ENCODE data around the gene PODXL.

Gene PODXL

DNA sequence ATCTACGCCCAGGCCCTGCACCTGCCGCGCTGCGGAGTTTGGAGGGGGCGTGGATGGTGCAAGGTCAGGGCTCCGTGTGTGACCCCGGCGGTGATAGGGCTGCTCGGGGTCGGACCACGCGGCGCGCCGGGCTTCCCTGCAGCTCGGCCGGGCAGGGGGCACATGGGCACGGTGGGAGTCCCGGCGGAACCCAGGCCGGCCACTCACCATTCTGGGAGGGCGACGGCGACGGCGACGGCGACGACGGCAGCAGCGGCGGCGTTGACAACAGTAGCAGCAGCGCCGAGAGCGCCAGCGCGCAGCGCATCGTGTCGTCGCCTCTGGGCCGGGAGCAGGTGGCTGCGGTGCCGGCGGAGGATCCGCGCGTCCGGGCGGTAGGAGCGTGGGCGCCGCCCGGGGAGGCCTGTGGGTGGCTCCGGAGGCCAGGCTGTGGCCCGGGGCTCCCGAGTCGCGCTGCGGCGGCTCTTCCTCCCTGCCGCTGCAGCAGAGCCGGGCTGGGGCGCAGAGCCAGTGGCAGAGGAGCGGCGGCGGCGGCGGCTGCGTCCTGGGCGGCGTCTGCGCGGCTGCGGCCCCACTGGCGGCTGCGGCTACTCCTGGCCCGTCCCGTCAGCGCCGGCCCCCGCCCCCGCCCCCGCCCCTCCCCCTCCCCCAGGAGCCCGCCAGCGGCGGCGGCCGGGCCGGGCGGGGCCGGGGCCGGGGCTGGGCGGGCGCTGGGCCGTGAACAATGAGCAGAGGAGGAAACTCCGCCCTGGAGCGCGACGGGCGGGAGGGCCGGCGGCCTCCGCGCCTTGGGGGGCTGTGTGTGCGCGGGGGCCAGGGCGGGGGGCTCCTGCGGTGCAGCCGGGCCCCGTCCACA, at the start of gene PODXL:
PODXL (minus strand) TSS at position 576 of the 856 bp plus-strand sequence; CDS start at position 307, 269 bp downstream.
- DNase-seq, result peak; percentile 37

DNA sequence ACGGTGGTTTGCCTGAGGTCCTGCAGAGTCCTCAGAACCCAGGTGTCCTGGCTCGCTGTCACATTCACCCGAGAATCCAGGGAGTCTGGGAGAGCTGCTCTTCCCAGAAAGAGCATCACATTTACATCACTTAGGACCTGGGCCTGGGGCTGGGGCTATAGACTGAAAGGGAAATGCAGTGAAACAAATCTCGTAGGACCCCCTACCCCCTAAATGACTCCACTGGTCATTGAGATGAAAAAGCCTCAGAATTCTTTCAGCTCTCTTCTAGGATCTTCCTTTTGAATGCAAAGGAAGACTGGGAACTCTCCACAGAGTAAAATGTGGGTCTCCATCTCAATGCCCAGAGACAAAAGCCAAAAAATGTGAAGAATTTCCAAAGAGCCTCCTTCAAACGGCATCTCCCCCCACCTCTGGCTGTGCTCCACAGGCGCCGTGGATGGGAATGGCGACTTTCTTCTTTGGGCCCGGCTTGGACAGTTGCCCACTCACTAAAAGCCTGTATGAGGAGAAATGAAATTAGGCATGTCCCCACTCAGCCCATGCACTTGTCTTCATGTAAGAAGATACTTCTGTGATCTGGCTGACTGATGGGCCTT, 49.0 kb upstream of the PODXL start:
- DNase-seq, result peak; percentile 95

DNA sequence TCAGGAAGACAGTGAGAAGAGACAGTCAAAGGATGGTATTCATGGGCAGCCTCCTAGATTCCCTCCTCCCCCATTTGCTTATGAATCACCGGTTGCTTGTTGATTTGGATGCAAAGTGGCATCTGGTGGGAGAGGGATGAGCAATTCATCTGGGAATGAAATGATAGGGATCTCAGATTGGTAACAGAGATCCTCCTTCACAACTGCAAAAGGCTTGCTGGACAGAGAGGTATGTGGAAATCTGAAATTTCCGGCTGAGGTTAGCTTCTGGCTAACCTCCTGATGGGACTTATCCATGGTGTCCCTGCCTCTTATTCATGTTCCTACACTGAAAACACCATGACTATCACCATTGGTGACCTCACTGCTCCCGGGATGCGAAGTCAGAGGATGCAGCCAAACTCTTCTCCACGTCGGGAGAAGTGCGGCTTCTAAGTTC, 48.4 kb upstream of the PODXL start:
- no peak for DNase-seq

DNA sequence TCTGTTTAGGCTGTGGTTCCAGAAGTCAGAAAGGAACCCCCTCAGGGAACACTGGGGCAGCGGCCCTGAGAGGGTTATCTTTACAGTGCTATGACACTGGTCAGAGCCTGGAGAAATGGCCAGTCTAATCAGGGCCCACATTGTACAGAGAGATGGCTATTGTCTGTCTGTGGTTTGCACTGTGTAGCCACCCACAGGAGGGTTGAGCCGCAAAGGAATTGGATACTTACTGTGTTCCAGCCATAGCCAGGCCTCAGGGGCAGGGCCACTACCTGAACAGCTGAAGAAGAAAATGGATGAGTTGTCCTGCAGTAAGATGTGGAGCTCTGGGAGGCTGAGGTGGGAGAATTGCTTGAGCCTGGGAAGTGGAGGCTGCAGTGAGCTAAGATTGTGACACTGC, 47.5 kb upstream of the PODXL start:
- DNase-seq, result no peak

DNA sequence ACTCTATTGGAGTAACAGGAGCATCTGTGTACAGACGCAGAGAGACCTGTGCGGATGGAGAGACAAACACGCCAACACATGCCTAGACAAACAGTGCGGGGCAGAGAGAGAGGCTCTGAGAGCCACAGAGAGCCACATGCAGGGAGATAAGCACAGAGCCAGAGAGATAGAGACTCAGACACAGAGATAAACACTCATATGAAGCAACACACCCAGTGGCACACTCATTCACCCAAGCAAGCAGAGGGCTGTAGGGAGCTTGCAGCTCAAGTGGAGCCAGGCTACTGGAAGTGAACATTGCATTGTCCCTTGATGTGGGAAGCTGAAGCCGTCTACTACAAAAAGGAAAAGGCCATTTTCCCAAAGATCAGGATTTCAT, 46.6 kb upstream of the PODXL start:
- DNase-seq, result peak; percentile 70

DNA sequence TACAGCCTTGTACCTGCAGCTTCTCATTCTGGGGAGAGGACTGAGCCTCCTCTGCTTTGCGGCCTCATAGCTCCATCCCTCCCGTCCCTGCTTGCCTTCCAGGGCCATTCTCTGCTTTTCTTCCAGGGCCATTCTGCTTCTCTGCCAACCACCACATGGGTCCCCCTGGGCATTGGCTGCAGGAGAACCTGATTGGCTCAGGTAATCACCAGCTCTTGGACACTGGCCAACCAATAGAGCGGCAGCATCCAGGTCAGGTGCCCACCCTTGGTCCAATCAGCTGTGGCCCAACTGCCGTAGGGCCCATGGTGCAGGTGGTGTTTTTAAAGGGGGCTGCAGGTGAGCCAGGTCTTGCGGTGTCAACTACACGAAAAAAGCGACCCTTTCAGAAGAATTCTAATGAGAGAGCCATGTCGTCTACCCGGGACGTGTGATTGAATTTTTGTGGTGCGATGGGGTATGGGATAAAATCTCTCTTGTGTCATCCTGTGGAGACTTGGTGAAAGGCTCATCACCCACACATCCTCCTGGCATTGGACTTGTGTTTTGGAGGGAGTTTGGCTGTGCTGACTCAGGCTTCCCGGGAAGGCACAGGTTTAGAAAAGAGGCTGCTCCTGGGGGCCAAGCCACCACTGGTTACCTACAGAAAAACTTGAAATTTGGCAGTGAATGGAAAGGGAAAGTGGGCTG, 46.0 kb upstream of the PODXL start:
- peak; percentile 55 for DNase-seq

DNA sequence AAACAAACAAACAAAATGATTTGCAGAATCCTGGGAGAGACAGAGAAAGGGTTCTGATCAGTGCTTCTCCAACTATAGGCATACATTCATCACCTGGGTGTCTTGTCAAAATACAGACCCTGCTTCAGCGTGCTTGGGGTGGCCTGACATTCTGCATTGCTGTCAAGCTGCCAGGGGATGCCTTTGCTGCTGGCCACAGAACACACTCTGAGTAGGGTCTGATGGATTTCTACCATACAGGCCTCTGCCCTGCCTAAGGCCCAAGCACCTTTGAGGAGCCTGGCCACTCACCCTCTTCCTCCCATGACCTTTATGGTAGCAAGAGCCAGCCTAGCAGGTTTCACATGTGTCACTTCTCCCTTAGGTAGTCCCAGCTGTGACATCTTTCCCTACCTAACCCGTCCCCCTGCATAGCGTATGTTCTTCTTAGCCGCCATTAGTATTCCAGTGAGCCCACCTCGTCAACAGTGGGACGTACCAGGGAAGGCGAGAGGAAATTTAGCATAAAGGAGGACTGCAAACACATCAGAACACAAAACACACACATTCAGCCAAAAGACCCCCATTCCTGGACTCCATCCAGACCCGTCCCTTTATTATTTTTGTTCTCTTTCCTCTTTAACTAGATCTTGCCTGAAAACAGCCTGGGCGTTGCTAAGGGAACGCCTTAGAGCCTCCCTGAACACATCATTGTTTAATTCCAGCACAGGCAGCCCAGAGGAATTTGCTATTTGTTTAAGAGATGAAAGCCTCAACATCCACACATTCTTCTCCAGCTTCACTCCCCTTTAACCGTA, 43.9 kb upstream of the PODXL start:
- DNase-seq, result no peak

DNA sequence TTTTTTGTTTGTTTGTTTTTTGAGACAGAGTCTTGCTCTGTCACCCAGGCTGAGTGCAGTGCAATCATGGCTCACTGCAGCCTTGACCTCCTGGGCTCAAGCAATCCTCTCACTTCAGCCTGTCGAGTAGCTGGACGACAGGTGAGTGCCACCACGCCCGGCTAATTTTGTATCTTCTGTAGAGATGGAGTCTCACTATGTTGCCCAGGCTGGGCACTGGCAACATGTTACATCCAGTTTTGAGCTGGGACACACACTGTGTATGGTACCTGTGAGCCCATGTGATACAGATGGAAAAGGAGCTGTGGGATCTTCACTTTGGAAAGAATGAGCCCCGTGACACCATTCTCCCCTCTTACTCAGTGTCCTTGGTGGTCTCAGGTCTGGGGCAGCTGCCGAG, 40.4 kb upstream of the PODXL start:
- no peak for DNase-seq

DNA sequence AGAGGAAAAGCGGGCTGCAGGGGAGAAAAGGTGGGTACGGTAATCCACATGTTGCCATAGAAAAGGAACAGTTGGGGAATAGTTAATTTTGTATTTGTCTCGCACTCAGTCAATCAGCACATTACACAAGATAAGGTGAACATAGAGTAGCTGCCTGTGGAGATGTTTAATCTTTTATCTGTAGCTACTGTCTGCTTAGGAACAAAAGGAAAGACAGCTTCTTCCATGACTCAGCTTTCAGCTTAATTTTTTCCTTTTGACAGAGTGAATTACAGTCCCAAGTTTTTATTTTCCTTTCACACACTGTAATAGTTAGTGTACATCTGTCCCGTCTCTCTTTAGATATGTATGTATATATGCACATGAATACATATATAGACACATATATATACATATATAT, 39.3 kb upstream of the PODXL start:
- DNase-seq, result no peak

DNA sequence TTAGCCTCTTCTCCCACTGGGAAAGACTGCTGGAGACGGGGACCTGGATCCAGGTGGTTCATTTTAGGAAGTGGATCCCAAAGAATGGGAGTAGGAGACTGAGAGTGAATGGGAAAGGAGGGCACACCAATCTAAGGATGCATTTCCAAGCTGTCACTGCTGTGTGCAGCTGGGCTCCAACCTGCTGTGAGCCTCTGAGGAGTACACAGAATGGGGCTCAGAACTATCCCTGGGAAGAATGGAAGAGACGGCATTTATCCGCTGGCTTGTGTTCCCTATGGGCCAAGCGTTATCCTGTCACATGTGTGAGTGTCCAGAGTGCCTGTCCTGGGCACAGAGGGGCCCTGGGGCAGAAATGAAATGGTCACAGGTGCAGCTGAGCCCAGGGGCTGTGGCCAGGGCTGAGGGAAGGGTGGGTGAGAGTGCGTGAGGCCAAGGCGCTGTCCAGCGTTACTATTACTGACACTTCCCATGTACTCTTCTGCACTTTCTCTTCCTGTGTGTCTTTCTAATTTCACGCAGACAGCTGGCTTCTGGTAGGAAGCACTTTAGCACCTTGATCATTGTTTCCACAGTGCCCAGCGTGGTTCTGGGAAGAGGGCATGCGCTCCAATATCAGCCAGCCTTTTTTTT, 35.4 kb upstream of the PODXL start:
- no peak for DNase-seq

DNA sequence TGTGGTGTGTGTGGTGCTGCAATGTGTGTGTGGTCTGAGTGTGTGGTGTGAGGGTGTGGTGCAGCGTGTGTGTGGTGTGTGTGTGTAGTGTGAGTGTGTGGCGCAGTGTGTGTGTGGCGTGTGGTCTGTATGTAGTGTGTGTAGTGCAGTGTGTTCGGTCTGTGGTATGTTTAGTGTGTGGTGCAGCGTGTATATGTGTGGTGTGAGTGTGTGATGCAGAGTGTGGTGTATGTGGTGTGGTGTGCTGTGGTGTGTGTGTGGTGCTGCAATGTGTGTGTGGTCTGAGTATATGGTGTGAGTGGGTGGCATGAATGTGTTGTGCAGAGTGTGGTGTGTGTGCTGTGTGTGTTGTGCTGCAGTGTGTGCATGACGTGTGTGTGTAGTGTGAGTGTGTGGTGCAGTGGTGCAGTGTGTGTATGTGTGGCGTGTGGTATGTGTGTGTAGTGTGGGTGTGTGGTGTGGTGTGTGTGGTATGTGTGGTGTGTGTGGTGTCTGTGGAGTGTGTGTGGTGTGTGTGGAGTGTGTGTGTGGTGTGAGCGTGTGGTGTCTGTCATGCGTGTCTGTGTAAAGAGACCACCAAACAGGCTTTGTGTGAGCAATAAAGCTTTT, 31.0 kb upstream of the PODXL start:
- no peak for DNase-seq

DNA sequence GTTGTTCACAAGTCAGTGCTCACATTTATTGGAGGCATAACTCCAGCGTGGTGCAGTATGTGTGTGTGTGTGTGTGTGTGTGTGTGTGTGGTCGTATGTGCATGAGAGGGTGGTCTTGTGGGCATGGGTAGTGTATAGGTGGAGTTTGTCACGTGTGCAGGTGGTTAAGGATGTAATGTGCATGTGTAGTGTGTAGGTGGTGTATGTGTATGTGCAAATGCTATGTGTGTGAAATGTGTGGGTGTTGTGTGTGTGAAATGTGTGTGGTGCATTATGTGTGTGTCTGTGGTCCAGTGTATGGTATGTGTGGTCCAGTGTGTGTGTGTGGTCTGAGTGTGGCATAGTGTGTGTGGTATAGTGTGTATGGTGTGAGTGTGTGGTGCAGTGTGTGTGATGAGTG, 30.3 kb upstream of the PODXL start:
- no peak for DNase-seq

DNA sequence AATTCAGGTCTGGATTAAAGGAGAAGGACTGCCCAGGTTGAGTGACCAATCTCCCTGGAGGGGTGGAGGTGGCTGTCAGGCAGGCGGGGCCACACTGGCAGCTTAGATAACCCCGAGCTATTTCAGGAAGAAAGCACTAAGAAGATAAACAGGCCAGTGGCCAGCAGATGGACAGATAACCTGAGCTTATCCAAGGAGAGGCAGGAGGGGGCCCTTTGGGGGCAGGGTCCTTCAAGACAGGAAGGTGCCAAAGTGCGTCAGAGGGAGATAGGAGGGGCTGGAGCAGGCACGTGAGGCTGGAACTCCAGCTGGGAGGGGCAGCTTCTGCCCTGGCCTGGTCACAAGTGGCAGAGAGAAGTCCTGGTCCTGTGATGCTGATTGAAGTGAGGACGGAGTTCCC, 29.8 kb upstream of the PODXL start:
- DNase-seq, result no peak

DNA sequence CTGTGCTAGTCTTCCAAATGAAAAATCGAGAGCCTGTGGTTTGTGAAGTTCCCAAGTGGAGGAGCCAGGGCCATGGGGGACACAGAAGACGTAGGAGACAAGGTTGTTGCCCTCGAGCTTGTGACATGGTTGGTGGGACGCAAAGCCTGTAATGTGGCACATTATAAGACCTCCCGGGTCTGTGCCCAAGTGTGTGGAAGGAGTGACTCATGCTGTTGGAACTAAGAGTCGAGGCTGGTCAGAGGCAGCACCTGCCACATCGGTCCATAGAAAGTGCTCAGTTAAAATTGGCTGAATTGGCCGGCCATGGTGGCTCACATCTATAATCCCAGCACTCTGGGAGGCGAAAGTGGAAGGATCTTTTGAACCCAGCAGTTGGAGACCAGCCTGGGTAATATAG, 27.0 kb upstream of the PODXL start:
- no peak for DNase-seq

DNA sequence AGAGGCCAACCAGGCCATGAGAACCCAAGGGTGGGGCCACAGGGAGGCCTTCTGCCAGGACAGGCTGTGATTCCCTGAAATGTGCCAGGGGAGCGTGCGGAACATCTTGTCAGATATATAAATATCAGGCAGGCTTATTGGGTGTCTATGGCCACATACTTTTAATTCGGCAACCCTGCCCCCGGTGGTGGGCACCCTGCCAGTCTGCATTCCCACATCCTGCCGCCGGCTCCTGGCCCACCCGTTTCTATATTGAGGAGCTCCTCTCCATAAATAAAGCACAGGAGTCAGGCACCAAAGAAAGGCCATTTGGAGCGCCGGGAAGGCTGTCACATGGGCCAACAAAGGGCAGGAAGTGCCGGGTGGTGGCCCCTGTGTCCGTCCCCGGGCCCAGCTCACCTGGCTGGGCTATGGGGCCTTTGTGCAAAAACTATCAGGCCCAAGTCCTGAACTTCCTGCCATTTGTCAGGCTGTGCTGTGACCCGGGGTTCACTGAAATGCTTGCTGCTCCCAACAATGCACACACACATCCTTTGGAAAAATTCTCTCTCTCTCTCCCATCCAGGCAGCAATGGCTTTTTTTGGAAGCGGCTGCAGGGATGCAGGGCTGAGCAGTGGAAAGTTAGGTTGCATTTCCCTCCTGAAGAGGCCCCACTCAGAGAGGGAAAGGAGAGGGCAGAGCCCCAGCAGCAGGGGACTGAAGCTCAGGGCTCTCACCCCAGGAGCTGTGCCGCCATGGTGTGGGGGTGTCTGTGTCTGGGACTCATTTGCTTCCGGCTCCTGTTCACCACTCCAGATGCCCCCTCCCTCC, 25.0 kb upstream of the PODXL start:
- DNase-seq, result no peak

DNA sequence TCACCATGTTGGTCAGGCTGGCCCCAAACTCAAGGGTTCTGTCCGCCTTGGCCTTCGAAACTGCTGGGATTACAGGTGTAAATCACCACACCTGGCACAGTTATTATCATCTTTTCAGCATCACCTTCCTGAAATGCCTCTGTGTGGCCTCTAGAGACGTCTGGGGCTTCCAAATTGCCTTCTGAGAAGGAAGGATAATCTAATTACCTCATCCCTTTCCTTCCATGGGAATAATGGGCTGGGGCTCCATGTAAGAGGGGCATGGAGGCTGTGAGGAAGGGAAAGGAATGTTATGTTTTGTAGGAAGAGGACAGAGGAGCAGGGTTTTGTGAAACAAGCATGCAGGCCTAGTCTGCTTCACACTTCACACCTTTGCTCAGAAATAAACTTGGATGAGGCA, 22.2 kb upstream of the PODXL start:
- DNase-seq, result no peak

DNA sequence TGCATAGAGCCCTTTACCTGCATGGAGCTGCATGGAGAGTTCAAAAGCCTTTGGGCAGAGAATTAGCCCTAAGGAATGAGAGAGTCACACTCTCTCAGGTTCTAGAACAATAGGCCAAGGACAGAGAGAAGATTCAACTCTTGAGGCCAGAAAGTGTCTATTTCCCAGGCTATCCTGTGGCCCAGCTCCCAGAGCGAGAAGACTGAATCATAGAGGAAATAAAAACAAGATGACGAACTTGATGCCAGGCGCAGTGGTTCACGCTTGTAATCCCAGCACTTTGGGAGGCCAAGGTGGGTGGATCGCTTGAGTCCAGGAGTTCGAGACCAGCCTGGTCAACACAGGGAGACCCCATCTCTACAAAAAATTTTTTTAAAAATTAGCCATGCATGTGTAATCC, 18.3 kb upstream of the PODXL start:
- DNase-seq, result no peak

DNA sequence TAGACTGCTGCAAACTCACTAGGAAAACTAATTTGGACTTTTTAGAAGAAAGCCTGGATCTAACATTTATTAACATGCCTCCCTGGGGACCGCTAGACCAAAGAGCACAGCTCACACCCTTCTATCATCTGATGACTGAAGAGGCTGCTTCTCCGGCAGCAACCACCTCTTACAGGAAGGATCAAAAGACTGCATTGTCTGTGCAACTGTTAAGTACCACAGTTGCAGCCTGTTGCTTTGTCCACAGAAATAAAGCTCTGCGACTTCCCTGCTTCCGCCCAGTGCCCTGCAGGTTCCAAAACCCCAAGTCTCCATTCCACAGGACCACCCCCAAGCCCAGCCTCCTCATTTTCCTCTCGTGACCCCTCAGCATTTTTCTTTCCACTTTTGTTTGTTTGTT, 14.0 kb upstream of the PODXL start:
- DNase-seq, result no peak

DNA sequence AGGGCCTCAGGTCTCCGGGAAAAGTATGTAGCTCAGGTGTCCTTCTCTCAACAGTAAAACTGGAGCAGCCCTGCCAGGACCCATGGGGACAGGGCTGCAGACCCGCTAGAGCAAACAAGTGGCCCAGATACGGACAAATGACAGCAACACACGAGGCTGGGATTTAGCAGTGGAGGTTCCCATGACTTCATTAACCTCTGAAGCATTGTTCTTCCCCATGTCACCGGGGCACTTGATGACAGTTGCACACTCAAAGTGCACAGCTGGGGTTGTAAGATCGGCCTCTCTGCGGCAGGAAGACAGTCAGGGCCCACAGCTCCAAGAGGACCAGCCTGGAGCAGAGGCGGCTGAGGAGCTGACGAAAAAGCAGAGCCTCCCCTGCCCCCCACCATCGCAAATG, 12.5 kb upstream of the PODXL start:
- DNase-seq, result no peak

DNA sequence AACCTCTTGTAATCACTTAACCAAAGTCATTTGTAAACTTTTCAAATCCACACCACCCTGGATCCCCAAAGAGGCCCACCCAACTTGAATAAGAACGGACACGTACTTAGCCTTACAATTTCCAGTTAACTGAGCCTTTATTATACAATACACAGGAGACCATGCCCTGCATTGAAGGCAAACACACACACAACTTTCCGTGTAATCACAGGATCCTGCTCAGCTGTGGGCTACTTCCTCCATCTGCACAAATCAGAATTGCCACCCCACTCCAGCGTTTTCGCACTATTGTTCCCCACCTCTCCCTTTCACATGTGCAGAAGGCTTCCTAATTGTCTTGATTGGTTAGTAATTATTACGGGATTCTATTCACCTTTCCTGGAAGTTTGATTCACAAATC, 12.1 kb upstream of the PODXL start:
- DNase-seq, result no peak

DNA sequence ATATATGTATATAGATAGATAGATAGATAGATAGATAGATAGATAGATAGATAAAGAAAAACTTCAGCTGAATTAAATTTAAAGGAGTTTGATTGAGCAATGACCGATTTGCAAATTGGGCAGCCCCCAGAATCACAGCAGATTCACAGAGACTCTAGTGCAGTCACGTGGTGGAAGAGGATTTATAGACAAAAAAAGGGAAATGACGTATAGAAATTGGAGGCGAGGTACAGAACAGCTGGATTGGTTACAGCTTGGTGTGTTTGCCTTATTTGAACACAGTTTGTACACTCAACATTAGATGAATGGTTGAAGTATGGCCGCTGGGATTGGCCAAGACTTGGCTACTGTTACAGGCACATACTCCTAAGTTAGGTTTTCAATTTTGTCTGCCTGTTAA, 8.2 kb upstream of the PODXL start:
- no peak for DNase-seq
